GM12865 (cell line): ENCODE measurements around the gene FAM13A.

Experiments
- DNase-seq: peaks from one replicate; pipeline ENCODE4 v3.0.0; 2010; ENCODE audit warnings: low read depth
- H3K4me3 ChIP-seq: 2 replicates; pipeline ENCODE4 v1.5.1; 2011; ENCODE audit warnings: mild to moderate bottlenecking, low read depth, low read length, control low read depth
- TF ChIP-seq, protein P1 (sequence below): IDR thresholded peaks from 2 replicates; pipeline ENCODE4 v1.5.1; 2011; ENCODE audit warnings: low read length, control low read depth, low read depth, inconsistent platforms; ENCODE audit not compliant: insufficient read depth; ENCODE audit errors: missing control alignments

The FAM13A gene

DNA sequence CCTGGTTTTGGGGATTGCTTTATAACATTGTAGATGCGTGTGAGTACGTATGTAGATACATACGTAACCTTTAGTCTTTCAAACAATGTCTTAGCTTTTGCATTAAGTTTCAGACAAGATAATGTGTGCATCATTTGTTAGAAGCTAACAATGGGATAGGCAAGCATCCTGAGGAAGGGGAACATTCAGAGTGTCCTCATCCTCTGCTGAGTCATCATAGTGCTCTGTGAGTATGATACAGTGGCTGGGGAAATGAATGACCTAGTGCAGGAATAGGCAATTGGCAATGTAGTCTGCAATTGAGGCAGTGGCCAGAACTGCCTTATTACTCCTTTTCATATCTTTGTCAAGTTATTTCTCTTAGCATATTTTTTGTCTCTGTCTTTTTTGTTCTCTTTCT lies 366.6 kb downstream of the FAM13A start:
- DNase-seq = no peak
- H3K4me3 ChIP-seq = no peak overlapping the region
- TF ChIP-seq, protein P1, sequence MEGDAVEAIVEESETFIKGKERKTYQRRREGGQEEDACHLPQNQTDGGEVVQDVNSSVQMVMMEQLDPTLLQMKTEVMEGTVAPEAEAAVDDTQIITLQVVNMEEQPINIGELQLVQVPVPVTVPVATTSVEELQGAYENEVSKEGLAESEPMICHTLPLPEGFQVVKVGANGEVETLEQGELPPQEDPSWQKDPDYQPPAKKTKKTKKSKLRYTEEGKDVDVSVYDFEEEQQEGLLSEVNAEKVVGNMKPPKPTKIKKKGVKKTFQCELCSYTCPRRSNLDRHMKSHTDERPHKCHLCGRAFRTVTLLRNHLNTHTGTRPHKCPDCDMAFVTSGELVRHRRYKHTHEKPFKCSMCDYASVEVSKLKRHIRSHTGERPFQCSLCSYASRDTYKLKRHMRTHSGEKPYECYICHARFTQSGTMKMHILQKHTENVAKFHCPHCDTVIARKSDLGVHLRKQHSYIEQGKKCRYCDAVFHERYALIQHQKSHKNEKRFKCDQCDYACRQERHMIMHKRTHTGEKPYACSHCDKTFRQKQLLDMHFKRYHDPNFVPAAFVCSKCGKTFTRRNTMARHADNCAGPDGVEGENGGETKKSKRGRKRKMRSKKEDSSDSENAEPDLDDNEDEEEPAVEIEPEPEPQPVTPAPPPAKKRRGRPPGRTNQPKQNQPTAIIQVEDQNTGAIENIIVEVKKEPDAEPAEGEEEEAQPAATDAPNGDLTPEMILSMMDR = no peak

DNA sequence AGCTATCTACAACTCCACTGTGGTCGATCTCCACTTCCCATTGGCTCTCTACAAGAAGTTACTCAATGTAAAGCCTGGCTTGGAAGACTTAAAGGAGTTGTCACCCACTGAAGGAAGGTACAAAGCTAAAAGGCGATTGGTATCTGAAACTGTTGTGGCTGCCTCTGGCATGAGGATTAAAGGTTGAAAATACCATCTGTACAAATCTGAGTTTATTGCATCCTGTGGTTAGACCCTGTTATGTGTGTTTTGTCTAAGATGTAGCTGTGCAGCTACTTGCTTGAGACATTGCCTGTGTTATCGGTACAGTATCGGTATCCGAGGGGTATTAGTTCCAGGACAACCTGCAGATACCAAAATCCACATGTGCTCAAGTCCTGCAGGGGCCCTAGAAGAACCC lies 375.8 kb downstream of the FAM13A start:
- H3K4me3 ChIP-seq = no peak overlapping the region
- TF ChIP-seq, protein P1 = no peak
- no peak for DNase-seq
